PC-9 (cell line): ENCODE results near the gene PRSS33. TPM values are rescaled to one million over a fixed set of nuclear protein-coding genes. Genes with fewer than 3 reads are reported as not detected.

ENCODE experiments used
- BruUV-seq: library from RNA; stranded (reverse); fragments of 400-500 nt; replicated peaks from 2 replicates; lab custom pipeline; 2021; lab: Mats Ljungman, UMichigan
- CTCF ChIA-PET: fragments of 300-600 bp; sonication (Branson Sonifier 250); formaldehyde crosslinking; loops from one replicate; lab custom pipeline; 2022; ENCODE audit warnings: antibody characterized with exemption; lab: Charles Lee
- POLR2A ChIA-PET: fragments of 300-600 bp; sonication (Branson Sonifier 250); formaldehyde crosslinking; loops from one replicate; lab custom pipeline; 2022; ENCODE audit warnings: antibody characterized with exemption; ENCODE audit not compliant: unreplicated experiment; lab: Charles Lee
- DNase-seq, 2 experiments: peaks; one replicate each; pipeline versions ENCODE4 v3.0.0 to v3.0.0-alpha.2; 2015 to 2022; ENCODE audit warnings: mixed read lengths in 1 of 2
- H2AFZ ChIP-seq: fragments of 200-600 bp; sonication (generic); 2 replicates; pipeline ENCODE4 v1.8.1; 2017; ENCODE audit warnings: antibody characterized with exemption
- H3F3A ChIP-seq: fragments of 200-600 bp; sonication (generic); 2 replicates; pipeline ENCODE4 v1.8.1; 2017; ENCODE audit warnings: antibody characterized with exemption, mild to moderate bottlenecking, low read depth; ENCODE audit not compliant: insufficient read depth
- H3K27ac ChIP-seq: fragments of 200-600 bp; sonication (generic); 2 replicates; pipeline ENCODE4 v1.6.1; 2016; ENCODE audit warnings: mixed run types
- H3K27me3 ChIP-seq: fragments of 200-600 bp; sonication (generic); 2 replicates; pipeline ENCODE4 v1.6.1; 2016; ENCODE audit warnings: low read depth, mixed run types; ENCODE audit not compliant: insufficient read depth
- H3K36me3 ChIP-seq: fragments of 200-600 bp; sonication (generic); 2 replicates; pipeline ENCODE4 v1.6.1; 2016; ENCODE audit warnings: low read depth, mixed run types
- H3K4me1 ChIP-seq: fragments of 200-600 bp; sonication (generic); replicated peaks from 2 replicates; pipeline ENCODE4 v1.6.1; 2016; ENCODE audit warnings: mixed run types; ENCODE audit not compliant: insufficient read depth
- H3K4me2 ChIP-seq: fragments of 200-600 bp; sonication (generic); 2 replicates; pipeline ENCODE4 v1.6.1; 2017; ENCODE audit warnings: mixed run types
- H3K4me3 ChIP-seq: fragments of 200-600 bp; sonication (generic); 2 replicates; pipeline ENCODE4 v1.6.1; 2016; ENCODE audit warnings: mixed run types
- H3K79me2 ChIP-seq: fragments of 200-600 bp; sonication (generic); 2 replicates; pipeline ENCODE4 v1.6.1; 2017; ENCODE audit warnings: low read depth, mixed run types
- H3K9me2 ChIP-seq: fragments of 200-600 bp; sonication (generic); 2 replicates; pipeline ENCODE4 v1.8.1; 2017; ENCODE audit warnings: mild to moderate bottlenecking; ENCODE audit not compliant: insufficient read depth
- H3K9me3 ChIP-seq: fragments of 200-600 bp; sonication (generic); 2 replicates; pipeline ENCODE4 v1.8.1; 2016; ENCODE audit warnings: low read depth; ENCODE audit not compliant: insufficient read depth
- H4K20me1 ChIP-seq: fragments of 200-600 bp; sonication (generic); 2 replicates; pipeline ENCODE4 v1.8.1; 2017; ENCODE audit not compliant: insufficient read depth
- CTCF ChIP-seq: fragments of 200-600 bp; sonication (generic); conservative IDR thresholded peaks from 2 replicates; pipeline ENCODE4 v1.6.1; 2017; ENCODE audit warnings: mixed run types, antibody characterized with exemption, mild to moderate bottlenecking, moderate library complexity
- EZH2 ChIP-seq: fragments of 200-600 bp; sonication (generic); IDR thresholded peaks from 2 replicates; pipeline ENCODE4 v1.8.0; 2017; ENCODE audit warnings: antibody characterized with exemption, low read depth
- intact Hi-C: fragments of 100-400 bp; cut with micrococcal nuclease; formaldehyde crosslinking; loops from one replicate; pipeline ENCODE4 v1.10.0; 2022; ENCODE audit not compliant: unreplicated experiment
- total RNA-seq: library from RNA; stranded (reverse); gene quantifications from 2 replicates; pipeline ENCODE4 v1.2.3, GENCODE V29; 2021

Gene PRSS33
- total RNA-seq, 1 experiment from 2014 or later, result 0.33 TPM

DNA sequence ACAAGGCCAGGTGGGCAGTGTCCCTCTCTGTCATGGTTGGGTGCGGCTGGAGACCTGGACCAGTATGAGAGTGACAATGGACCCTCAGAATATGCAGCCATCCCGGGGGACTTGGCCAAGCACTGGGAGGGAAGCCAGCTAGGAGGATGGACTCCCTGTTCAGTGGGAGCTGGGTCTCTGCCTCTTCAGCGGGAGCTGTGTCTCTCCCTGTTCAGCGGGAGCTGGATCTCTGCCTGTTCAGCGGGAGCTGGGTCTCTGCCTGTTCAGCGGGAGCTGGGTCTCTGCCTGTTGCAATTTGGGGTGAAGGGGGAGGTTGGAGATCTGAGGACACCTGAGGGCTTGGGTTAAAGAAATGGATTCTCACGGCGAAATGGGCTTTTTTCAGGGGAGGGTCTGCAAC, 3.8 kb upstream of the PRSS33 start:
- TF ChIP-seq EZH2 (no peak), CTCF (no peak)
- peaks cover 40% of the 10 kb centered on the region for H3F3A ChIP-seq
- POLR2A ChIA-PET, result no interaction called here
- no peak for DNase-seq
- no peaks in the 10 kb centered on the region for H3K36me3 ChIP-seq
- BruUV-seq, result no TSS peak
- no peaks in the 10 kb centered on the region for H4K20me1 ChIP-seq
- no peak overlapping the region for H3K27ac ChIP-seq
- no peaks in the 10 kb centered on the region for H3K9me3 ChIP-seq
- intact Hi-C loops, result no loop called here
- no peak overlapping the region for H3K4me2 ChIP-seq
- H3K27me3 ChIP-seq, result peaks cover 3% of the 10 kb centered on the region; the same call in 1 of the 2 replicates
- no peaks in the 10 kb centered on the region for H3K79me2 ChIP-seq
- peaks cover 32% of the 10 kb centered on the region for H3K4me1 ChIP-seq
- CTCF ChIA-PET, result no interaction called here
- H3K9me2 ChIP-seq, result no peaks in the 10 kb centered on the region
- H2AFZ ChIP-seq, result no peak overlapping the region
- H3K4me3 ChIP-seq, result no peak overlapping the region

DNA sequence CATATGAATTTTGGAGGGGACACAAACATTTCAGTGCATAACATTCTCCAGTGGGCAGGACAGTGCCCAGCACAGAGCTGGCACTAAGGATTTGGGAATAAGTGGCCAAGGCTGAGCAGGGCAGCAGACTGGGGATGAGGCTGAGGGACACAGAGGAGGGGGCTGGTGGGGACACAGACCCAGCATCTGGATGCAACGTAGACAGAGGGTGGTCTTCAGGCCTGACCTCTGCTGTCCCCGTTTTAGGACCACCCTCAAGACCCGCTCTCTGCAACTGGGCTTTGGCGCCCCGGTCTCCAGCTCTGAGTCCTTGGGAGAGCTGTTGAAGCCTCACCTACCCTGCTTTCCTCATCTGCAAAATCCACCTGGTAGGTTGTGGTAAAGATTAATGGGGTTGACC, 3.3 kb upstream of the PRSS33 start:
- H3K36me3 ChIP-seq, result no peaks in the 10 kb centered on the region
- no TSS peak for BruUV-seq
- H3K4me2 ChIP-seq, result no peak overlapping the region
- H3K9me2 ChIP-seq, result no peaks in the 10 kb centered on the region
- H4K20me1 ChIP-seq, result no peaks in the 10 kb centered on the region
- POLR2A ChIA-PET, result no interaction called here
- no peak for DNase-seq
- H3F3A ChIP-seq, result peaks cover 37% of the 10 kb centered on the region
- H3K4me1 ChIP-seq, result peaks cover 26% of the 10 kb centered on the region
- peaks cover 3% of the 10 kb centered on the region; the same call in 1 of the 2 replicates for H3K27me3 ChIP-seq
- no peak overlapping the region for H3K27ac ChIP-seq
- H3K79me2 ChIP-seq, result no peaks in the 10 kb centered on the region
- no peak overlapping the region for H2AFZ ChIP-seq
- CTCF ChIA-PET, result no interaction called here
- H3K4me3 ChIP-seq, result no peak overlapping the region
- intact Hi-C loops, result no loop called here
- H3K9me3 ChIP-seq, result no peaks in the 10 kb centered on the region
- TF ChIP-seq EZH2, result no peak
- TF ChIP-seq CTCF, result no peak

DNA sequence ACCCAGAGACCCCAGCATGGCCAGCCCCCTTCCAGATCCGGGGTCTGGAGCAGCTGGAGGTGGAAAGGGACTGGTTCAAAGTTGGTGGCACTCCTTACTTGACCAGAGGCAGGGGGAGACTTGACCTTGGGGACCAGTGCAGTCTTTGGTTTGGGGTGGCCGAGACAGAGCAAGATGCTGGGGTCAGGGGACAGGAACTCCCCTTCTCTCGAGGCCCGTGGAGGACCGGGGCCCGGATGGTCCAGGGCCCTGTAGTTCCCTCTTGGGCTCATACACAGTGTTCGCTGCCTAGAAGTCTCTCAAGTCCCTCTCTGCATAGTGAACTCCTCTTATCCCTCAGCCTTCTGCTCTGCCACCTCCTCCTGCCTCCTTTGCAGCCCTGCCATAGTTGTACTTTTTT, 601 bp upstream of the PRSS33 start:
- H3K9me3 ChIP-seq, result no peaks in the 10 kb centered on the region
- no peak overlapping the region for H3K4me3 ChIP-seq
- no peak for TF ChIP-seq CTCF
- TF ChIP-seq EZH2, result no peak
- peaks cover 12% of the 10 kb centered on the region; the same call in 1 of the 2 replicates for H3F3A ChIP-seq
- DNase-seq, result no peak
- intact Hi-C loops, result no loop called here
- H3K4me1 ChIP-seq, result no peaks in the 10 kb centered on the region
- no peak overlapping the region for H3K4me2 ChIP-seq
- POLR2A ChIA-PET, result no interaction called here
- CTCF ChIA-PET, result no interaction called here
- no TSS peak for BruUV-seq
- H4K20me1 ChIP-seq, result no peaks in the 10 kb centered on the region
- no peak overlapping the region for H3K27ac ChIP-seq
- no peaks in the 10 kb centered on the region for H3K79me2 ChIP-seq
- no peaks in the 10 kb centered on the region for H3K9me2 ChIP-seq
- peaks cover 3% of the 10 kb centered on the region; the same call in 1 of the 2 replicates for H3K27me3 ChIP-seq
- no peaks in the 10 kb centered on the region for H3K36me3 ChIP-seq
- H2AFZ ChIP-seq, result no peak overlapping the region
